Liver (tissue), 9 donors: ENCODE results near the gene RAPGEF4. TPM values are rescaled to one million over a fixed set of nuclear protein-coding genes. Genes with fewer than 3 reads are reported as not detected.

Experiments used
- DNase-seq: peaks from one replicate; pipeline ENCODE4 v3.0.0-alpha.2; 2017; ENCODE audit warnings: low spot score
- H3K27ac ChIP-seq, 2 donors: one replicate each; pipeline ENCODE4 v1.7.0; 2013; ENCODE audit warnings: inconsistent platforms in 2 of 2, low read length in 2 of 2, control low read depth in 1 of 2, low read depth in 1 of 2, mild to moderate bottlenecking in 1 of 2
- H3K27me3 ChIP-seq, 4 donors: one replicate each; pipeline versions ENCODE4 v1.6.1 to v1.7.0; 2013; ENCODE audit warnings: low read length in 3 of 4, inconsistent platforms in 1 of 4, mild to moderate bottlenecking in 1 of 4, moderate library complexity in 1 of 4; ENCODE audit not compliant: control insufficient read depth in 4 of 4, insufficient read depth in 4 of 4
- H3K36me3 ChIP-seq, 4 donors: one replicate each; pipeline versions ENCODE4 v1.6.1 to v1.7.0; 2013; ENCODE audit warnings: low read length in 3 of 4, mild to moderate bottlenecking in 3 of 4, low read depth in 1 of 4, moderate library complexity in 1 of 4; ENCODE audit not compliant: control insufficient read depth in 4 of 4, insufficient read depth in 3 of 4
- H3K4me1 ChIP-seq, 4 donors: one replicate each; pipeline versions ENCODE4 v1.6.1 to v1.7.0; 2013; ENCODE audit warnings: low read length in 3 of 4, mild to moderate bottlenecking in 3 of 4, moderate library complexity in 1 of 4; ENCODE audit not compliant: control insufficient read depth in 4 of 4, insufficient read depth in 4 of 4
- H3K4me3 ChIP-seq, 3 donors: one replicate each; pipeline versions ENCODE4 v1.6.1 to v1.7.0; 2013; ENCODE audit warnings: low read length in 3 of 3, control low read depth in 1 of 3, low read depth in 1 of 3, mild to moderate bottlenecking in 1 of 3
- H3K9ac ChIP-seq, 2 donors: one replicate each; pipeline ENCODE4 v1.7.0; 2013; ENCODE audit warnings: low read length in 2 of 2, mild to moderate bottlenecking in 2 of 2, moderate library complexity in 2 of 2, control low read depth in 1 of 2, low read depth in 1 of 2
- H3K9me3 ChIP-seq, 4 donors: one replicate each; pipeline versions ENCODE4 v1.6.1 to v1.7.0; 2013; ENCODE audit warnings: low read length in 3 of 4; ENCODE audit not compliant: control insufficient read depth in 4 of 4
- EGR1 ChIP-seq, 2 donors: IDR thresholded peaks; 2 replicates each; pipeline ENCODE4 v1.6.1; 2016 to 2018; ENCODE audit warnings: antibody characterized with exemption in 2 of 2, low read depth in 2 of 2
- FOXA1 ChIP-seq: IDR thresholded peaks from 2 replicates; pipeline ENCODE4 v1.6.1; 2016; ENCODE audit warnings: antibody characterized with exemption
- GABPA ChIP-seq, 2 donors: IDR thresholded peaks in 1 of 2; conservative IDR thresholded peaks in 1 of 2; 2 replicates each; pipeline ENCODE4 v1.6.1; 2016; ENCODE audit warnings: antibody characterized with exemption in 2 of 2, mild to moderate bottlenecking in 1 of 2, moderate library complexity in 1 of 2
- HNF4A ChIP-seq, 2 donors: conservative IDR thresholded peaks; 2 replicates each; pipeline ENCODE4 v1.6.1; 2016; ENCODE audit warnings: antibody characterized with exemption in 2 of 2, mild to moderate bottlenecking in 2 of 2
- RAD21 ChIP-seq, 2 donors: IDR thresholded peaks; 2 replicates each; pipeline ENCODE4 v1.6.1; 2016; ENCODE audit warnings: antibody characterized with exemption in 2 of 2, mild to moderate bottlenecking in 2 of 2
- RXRA ChIP-seq, 2 donors: IDR thresholded peaks; 2 replicates each; pipeline ENCODE4 v1.6.1; 2017 to 2018; ENCODE audit warnings: antibody characterized with exemption in 2 of 2, mild to moderate bottlenecking in 1 of 2
- SP1 ChIP-seq: IDR thresholded peaks from 2 replicates; pipeline ENCODE4 v1.6.1; 2018; ENCODE audit warnings: antibody characterized with exemption, mild to moderate bottlenecking
- TAF1 ChIP-seq: conservative IDR thresholded peaks from 2 replicates; pipeline ENCODE4 v1.6.1; 2016; ENCODE audit warnings: antibody characterized with exemption, mild to moderate bottlenecking
- WGBS: extraction: QIAGEN DNeasy Blood & Tissue Kit; methylation state at CpG from one replicate; pipeline ENCODE4 v1.1.7; 2013; 5-methylcytosine and 5-hydroxymethylcytosine counted together
- polyA plus RNA-seq, 2 donors: library from polyadenylated mRNA; stranded (reverse) in 1 of 2; unstranded in 1 of 2; fragments of 200-250 nt in 1 of 2; fragments of >200 nt in 1 of 2; fragmentation: Nextera tagmentation in 1 of 2; extraction: Ambion mirVana in 1 of 2; gene quantifications; one replicate each; pipeline versions ENCODE4 v1.2.1 to v1.2.3, GENCODE V29; 2013 to 2015
- total RNA-seq, 2 donors: library from RNA; depleted of rRNA; stranded (reverse); fragments of >200 nt; gene quantifications; one replicate each; pipeline ENCODE4 v1.2.3, GENCODE V29; 2014
- TF ChIP-seq, protein P1 (sequence below): IDR thresholded peaks from 2 replicates; pipeline ENCODE4 v1.6.1; 2016; ENCODE audit warnings: antibody characterized with exemption, mild to moderate bottlenecking
- TF ChIP-seq, protein P2 (sequence below): IDR thresholded peaks from 2 replicates; pipeline ENCODE4 v1.6.1; 2016; ENCODE audit warnings: antibody characterized with exemption
- TF ChIP-seq, protein P3 (sequence below): fragments of 150-350 bp; IDR thresholded peaks from 2 replicates; pipeline ENCODE4 v1.5.1; 2017; ENCODE audit warnings: improper control_type of control experiment, low read depth, low read length; ENCODE audit not compliant: missing input control
- TF ChIP-seq, protein P4 (sequence below): IDR thresholded peaks from 2 replicates; pipeline ENCODE4 v1.6.1; 2016; ENCODE audit warnings: antibody characterized with exemption
- TF ChIP-seq, protein P5 (sequence below): IDR thresholded peaks from 2 replicates; pipeline ENCODE4 v1.6.1; 2016; ENCODE audit warnings: antibody characterized with exemption
- donor health status: healthy.
- donor health status: healthy.
- donor health status: healthy.
- donor health status: healthy.
- donor health status: healthy.

The RAPGEF4 gene
- total and polyA plus RNA-seq, 4 donors = 1.5 to 18.2 (median 8.3) TPM

DNA sequence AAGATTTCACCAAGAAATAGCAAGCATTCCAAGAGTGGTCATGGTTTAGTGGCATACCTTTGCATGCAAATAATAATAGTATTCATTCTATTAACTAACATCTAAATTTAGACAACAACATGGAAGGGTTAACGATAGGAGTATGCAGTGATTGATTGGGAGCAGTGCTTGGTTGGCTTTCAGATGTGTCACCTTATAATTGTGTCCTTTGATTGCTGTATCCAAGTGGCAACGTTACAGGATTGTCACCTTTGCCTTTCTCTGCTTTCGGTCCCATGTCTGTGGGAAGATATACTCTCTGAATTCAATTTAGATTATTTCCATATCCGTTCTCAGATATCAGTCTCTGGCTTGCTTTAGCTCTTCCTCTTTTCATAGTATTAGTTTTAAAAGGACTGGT is 187.2 kb downstream of the RAPGEF4 start (continued):
- TF ChIP-seq, protein P1, sequence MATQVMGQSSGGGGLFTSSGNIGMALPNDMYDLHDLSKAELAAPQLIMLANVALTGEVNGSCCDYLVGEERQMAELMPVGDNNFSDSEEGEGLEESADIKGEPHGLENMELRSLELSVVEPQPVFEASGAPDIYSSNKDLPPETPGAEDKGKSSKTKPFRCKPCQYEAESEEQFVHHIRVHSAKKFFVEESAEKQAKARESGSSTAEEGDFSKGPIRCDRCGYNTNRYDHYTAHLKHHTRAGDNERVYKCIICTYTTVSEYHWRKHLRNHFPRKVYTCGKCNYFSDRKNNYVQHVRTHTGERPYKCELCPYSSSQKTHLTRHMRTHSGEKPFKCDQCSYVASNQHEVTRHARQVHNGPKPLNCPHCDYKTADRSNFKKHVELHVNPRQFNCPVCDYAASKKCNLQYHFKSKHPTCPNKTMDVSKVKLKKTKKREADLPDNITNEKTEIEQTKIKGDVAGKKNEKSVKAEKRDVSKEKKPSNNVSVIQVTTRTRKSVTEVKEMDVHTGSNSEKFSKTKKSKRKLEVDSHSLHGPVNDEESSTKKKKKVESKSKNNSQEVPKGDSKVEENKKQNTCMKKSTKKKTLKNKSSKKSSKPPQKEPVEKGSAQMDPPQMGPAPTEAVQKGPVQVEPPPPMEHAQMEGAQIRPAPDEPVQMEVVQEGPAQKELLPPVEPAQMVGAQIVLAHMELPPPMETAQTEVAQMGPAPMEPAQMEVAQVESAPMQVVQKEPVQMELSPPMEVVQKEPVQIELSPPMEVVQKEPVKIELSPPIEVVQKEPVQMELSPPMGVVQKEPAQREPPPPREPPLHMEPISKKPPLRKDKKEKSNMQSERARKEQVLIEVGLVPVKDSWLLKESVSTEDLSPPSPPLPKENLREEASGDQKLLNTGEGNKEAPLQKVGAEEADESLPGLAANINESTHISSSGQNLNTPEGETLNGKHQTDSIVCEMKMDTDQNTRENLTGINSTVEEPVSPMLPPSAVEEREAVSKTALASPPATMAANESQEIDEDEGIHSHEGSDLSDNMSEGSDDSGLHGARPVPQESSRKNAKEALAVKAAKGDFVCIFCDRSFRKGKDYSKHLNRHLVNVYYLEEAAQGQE = no peak
- TF ChIP-seq, protein P2, sequence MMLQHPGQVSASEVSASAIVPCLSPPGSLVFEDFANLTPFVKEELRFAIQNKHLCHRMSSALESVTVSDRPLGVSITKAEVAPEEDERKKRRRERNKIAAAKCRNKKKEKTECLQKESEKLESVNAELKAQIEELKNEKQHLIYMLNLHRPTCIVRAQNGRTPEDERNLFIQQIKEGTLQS = no peak

DNA sequence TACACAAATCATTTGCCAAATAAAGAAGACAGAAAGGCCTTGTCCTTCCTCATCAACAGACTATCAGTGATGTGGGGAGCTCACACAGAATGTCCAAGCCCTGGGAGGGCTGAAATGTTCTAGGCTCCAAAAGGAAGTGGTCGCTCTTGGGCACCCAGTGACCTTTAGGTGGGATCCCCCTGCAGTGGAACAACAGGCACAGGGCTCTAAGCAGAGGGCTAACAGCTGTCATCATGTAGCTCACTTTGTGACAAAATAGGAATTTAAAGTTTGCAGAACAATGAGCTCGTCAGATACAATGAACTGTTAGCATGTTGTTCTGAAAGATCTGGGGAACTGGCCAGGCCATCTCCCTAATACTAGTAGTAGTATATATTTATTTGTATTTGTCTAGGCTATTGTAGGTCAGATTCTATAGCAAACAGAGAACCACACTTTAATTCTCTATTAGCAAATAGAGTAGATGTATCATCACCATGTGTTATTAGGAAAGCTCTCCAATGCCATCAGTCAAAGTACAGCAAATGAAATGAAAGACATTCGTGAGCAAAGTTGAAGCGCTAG is 188.5 kb downstream of the RAPGEF4 start:
- Histone ChIP-seq H3K27me3 (no peaks in the 10 kb centered on the region), H3K4me1 (peaks cover 0 to 18% (median 4%) of the 10 kb centered on the region in 4 donors), H3K27ac (no peak overlapping the region), H3K4me3 (no peak overlapping the region), H3K9ac (no peak overlapping the region), H3K9me3 (no peaks in the 10 kb centered on the region), H3K36me3 (no peaks in the 10 kb centered on the region)
- whole genome bisulfite sequencing = 88% methylated on average over 4 of the region's 4 CpGs
- no peak for TF ChIP-seq FOXA1
- TF ChIP-seq RXRA (IDR thresholded peaks at IDR 0.05) = no peak
- no peak for TF ChIP-seq TAF1
- TF ChIP-seq HNF4A (conservative IDR thresholded peaks at IDR 0.05) = no peak
- TF ChIP-seq, protein P3, sequence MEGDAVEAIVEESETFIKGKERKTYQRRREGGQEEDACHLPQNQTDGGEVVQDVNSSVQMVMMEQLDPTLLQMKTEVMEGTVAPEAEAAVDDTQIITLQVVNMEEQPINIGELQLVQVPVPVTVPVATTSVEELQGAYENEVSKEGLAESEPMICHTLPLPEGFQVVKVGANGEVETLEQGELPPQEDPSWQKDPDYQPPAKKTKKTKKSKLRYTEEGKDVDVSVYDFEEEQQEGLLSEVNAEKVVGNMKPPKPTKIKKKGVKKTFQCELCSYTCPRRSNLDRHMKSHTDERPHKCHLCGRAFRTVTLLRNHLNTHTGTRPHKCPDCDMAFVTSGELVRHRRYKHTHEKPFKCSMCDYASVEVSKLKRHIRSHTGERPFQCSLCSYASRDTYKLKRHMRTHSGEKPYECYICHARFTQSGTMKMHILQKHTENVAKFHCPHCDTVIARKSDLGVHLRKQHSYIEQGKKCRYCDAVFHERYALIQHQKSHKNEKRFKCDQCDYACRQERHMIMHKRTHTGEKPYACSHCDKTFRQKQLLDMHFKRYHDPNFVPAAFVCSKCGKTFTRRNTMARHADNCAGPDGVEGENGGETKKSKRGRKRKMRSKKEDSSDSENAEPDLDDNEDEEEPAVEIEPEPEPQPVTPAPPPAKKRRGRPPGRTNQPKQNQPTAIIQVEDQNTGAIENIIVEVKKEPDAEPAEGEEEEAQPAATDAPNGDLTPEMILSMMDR = no peak
- TF ChIP-seq EGR1 (IDR thresholded peaks at IDR 0.05; ENCODE audit: low read depth in 2 of 2) = no peak
- no peak for TF ChIP-seq SP1
- no peak for TF ChIP-seq GABPA (IDR thresholded peaks at IDR 0.05 in 1 of 2, conservative IDR thresholded peaks at IDR 0.05 in 1 of 2)
- TF ChIP-seq, protein P1 = no peak
- TF ChIP-seq, protein P4, sequence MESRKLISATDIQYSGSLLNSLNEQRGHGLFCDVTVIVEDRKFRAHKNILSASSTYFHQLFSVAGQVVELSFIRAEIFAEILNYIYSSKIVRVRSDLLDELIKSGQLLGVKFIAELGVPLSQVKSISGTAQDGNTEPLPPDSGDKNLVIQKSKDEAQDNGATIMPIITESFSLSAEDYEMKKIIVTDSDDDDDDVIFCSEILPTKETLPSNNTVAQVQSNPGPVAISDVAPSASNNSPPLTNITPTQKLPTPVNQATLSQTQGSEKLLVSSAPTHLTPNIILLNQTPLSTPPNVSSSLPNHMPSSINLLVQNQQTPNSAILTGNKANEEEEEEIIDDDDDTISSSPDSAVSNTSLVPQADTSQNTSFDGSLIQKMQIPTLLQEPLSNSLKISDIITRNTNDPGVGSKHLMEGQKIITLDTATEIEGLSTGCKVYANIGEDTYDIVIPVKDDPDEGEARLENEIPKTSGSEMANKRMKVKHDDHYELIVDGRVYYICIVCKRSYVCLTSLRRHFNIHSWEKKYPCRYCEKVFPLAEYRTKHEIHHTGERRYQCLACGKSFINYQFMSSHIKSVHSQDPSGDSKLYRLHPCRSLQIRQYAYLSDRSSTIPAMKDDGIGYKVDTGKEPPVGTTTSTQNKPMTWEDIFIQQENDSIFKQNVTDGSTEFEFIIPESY = no peak
- TF ChIP-seq, protein P2 = no peak
- no peak for TF ChIP-seq RAD21 (IDR thresholded peaks at IDR 0.05)
- TF ChIP-seq, protein P5, sequence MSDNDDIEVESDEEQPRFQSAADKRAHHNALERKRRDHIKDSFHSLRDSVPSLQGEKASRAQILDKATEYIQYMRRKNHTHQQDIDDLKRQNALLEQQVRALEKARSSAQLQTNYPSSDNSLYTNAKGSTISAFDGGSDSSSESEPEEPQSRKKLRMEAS = no peak
- no peak for DNase-seq
